Type B pancreatic cell (in vitro differentiated cells): ENCODE results near the gene ASB15. TPM values are rescaled to one million over a fixed set of nuclear protein-coding genes. Genes with fewer than 3 reads are reported as not detected.

Experiments used
- DNase-seq: peaks from one replicate; pipeline ENCODE4 v3.0.0; 2021; ENCODE audit warnings: mixed read lengths; ENCODE audit not compliant: unreplicated experiment; ENCODE audit errors: extremely low spot score
- H3K27ac Mint-ChIP-seq: 2 replicates; pipeline ENCODE4 v1.8.0; 2021; ENCODE audit warnings: mild to moderate bottlenecking, mixed read lengths
- H3K27me3 Mint-ChIP-seq: 2 replicates; pipeline ENCODE4 v1.8.0; 2021; ENCODE audit warnings: mixed read lengths
- H3K36me3 Mint-ChIP-seq: 2 replicates; pipeline ENCODE4 v1.8.0; 2021; ENCODE audit warnings: mixed read lengths
- H3K4me1 Mint-ChIP-seq: one replicate; pipeline ENCODE4 v1.8.0; 2021; ENCODE audit warnings: mixed read lengths; ENCODE audit not compliant: unreplicated experiment
- H3K4me3 Mint-ChIP-seq: 2 replicates; pipeline ENCODE4 v1.8.0; 2021; ENCODE audit warnings: mild to moderate bottlenecking, mixed read lengths
- H3K9me3 Mint-ChIP-seq: 2 replicates; pipeline ENCODE4 v1.8.0; 2021; ENCODE audit warnings: mixed read lengths
- total RNA-seq: library from RNA; stranded (reverse); gene quantifications from 2 replicates; pipeline ENCODE4 v1.2.1, GENCODE V29; 2021; ENCODE audit warnings: low replicate concordance
- TF ChIP-seq, protein P1 (sequence below): fragments of 200-600 bp; sonication (generic); conservative IDR thresholded peaks from 2 replicates; pipeline ENCODE4 v1.5.0; 2021; ENCODE audit warnings: antibody characterized with exemption, mild to moderate bottlenecking

ASB15 gene
- total RNA-seq, 1 donor from 2014 or later: not detected

GRCh38 chr7:123598657-123599056 lies 3.0 kb upstream of the ASB15 start:
- no peak for DNase-seq
- Mint-ChIP-seq H3K9me3 (no peaks in the 10 kb centered on the region), H3K36me3 (no peaks in the 10 kb centered on the region), H3K27me3 (no peaks in the 10 kb centered on the region), H3K27ac (no peak overlapping the region), H3K4me3 (no peak overlapping the region), H3K4me1 (peaks cover 3% of the 10 kb centered on the region)
- TF ChIP-seq, protein P1, sequence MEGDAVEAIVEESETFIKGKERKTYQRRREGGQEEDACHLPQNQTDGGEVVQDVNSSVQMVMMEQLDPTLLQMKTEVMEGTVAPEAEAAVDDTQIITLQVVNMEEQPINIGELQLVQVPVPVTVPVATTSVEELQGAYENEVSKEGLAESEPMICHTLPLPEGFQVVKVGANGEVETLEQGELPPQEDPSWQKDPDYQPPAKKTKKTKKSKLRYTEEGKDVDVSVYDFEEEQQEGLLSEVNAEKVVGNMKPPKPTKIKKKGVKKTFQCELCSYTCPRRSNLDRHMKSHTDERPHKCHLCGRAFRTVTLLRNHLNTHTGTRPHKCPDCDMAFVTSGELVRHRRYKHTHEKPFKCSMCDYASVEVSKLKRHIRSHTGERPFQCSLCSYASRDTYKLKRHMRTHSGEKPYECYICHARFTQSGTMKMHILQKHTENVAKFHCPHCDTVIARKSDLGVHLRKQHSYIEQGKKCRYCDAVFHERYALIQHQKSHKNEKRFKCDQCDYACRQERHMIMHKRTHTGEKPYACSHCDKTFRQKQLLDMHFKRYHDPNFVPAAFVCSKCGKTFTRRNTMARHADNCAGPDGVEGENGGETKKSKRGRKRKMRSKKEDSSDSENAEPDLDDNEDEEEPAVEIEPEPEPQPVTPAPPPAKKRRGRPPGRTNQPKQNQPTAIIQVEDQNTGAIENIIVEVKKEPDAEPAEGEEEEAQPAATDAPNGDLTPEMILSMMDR: no peak

DNA sequence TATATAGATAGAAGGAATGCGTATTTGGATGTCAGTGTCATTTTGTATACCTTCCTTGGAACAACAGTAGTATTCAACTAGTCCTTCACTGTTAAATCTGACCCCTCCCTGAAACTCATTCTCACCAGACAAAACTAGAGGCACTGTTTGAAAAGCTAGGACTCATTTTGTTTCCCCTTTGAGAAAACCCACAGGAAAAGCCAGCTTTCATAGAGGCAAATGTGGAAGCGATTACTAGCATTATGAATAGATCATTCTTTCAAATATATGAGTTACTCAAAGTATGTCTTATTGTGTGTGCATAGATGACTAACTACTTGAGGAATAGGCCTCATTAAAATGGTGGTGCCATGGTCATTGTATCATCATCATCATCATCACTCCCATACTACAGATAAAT lies 1.9 kb upstream of the ASB15 start:
- no peak overlapping the region for H3K4me3 Mint-ChIP-seq
- DNase-seq: no peak
- no peaks in the 10 kb centered on the region for H3K9me3 Mint-ChIP-seq
- TF ChIP-seq, protein P1: no peak
- H3K27me3 Mint-ChIP-seq: no peaks in the 10 kb centered on the region
- no peak overlapping the region for H3K27ac Mint-ChIP-seq
- H3K4me1 Mint-ChIP-seq: peaks cover 3% of the 10 kb centered on the region
- no peaks in the 10 kb centered on the region for H3K36me3 Mint-ChIP-seq

- Mint-ChIP-seq H3K9me3 (no peaks in the 10 kb centered on the region), H3K4me1 (no peaks in the 10 kb centered on the region), H3K27me3 (no peaks in the 10 kb centered on the region), H3K36me3 (no peaks in the 10 kb centered on the region), H3K4me3 (no peak overlapping the region), H3K27ac (no peak overlapping the region)
- TF ChIP-seq, protein P1: no peak
- DNase-seq: no peak
These were observed 745 bp upstream of the ASB15 start for GRCh38 chr7:123600876-123601275.

- H3K36me3 Mint-ChIP-seq: no peaks in the 10 kb centered on the region
- H3K9me3 Mint-ChIP-seq: no peaks in the 10 kb centered on the region
- H3K27ac Mint-ChIP-seq: no peak overlapping the region
- H3K4me1 Mint-ChIP-seq: no peaks in the 10 kb centered on the region
- TF ChIP-seq, protein P1: no peak
- H3K27me3 Mint-ChIP-seq: no peaks in the 10 kb centered on the region
- H3K4me3 Mint-ChIP-seq: no peak overlapping the region
- no peak for DNase-seq
These were observed 1.0 kb downstream of the ASB15 start for GRCh38 chr7:123602648-123603047.

DNA sequence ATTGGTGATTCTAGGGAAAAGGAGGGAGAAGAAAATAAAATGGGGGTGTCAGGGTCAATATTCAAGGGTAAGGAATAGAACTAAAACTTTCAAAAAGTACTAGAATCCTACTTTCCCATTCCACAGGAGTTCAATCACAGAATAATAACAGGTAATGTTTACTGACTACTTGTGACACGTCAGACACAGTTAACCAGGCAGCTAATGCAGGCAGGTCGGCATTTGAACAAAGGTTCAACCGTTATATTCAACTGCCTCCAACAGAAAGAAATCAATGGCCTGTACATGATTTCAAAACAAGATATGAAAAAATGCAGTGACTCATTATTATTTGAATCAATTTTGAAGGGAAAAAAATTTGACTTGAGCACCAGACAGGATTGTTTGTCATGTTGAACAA lies 3.1 kb downstream of the ASB15 start:
- no peaks in the 10 kb centered on the region for H3K4me1 Mint-ChIP-seq
- H3K36me3 Mint-ChIP-seq: no peaks in the 10 kb centered on the region
- H3K27ac Mint-ChIP-seq: no peak overlapping the region
- no peaks in the 10 kb centered on the region for H3K27me3 Mint-ChIP-seq
- H3K4me3 Mint-ChIP-seq: no peak overlapping the region
- TF ChIP-seq, protein P1: no peak
- no peak for DNase-seq
- no peaks in the 10 kb centered on the region for H3K9me3 Mint-ChIP-seq

- Mint-ChIP-seq H3K9me3 (no peaks in the 10 kb centered on the region), H3K36me3 (no peaks in the 10 kb centered on the region), H3K4me1 (no peaks in the 10 kb centered on the region), H3K27ac (no peak overlapping the region), H3K27me3 (no peaks in the 10 kb centered on the region), H3K4me3 (no peak overlapping the region)
- TF ChIP-seq, protein P1: no peak
- no peak for DNase-seq
These were observed 5.9 kb downstream of the ASB15 start for GRCh38 chr7:123607423-123607975.
